CD4-positive, alpha-beta T cell (primary cell): Measurements from ENCODE around the gene ATRNL1. TPM values are rescaled to one million over a fixed set of nuclear protein-coding genes. Genes with fewer than 3 reads are reported as not detected.

Experiments used
- ATAC-seq: fragments of 200-7000 bp; cut with Tn5 transposase; one replicate; pipeline ENCODE4 v1.10.0; 2022; ENCODE audit warnings: mild to moderate bottlenecking; ENCODE audit not compliant: poor library complexity
- CTCF ChIA-PET: fragments of 350-600 bp; sonication (Branson Sonifier 250); formaldehyde crosslinking; loops from one replicate; lab custom pipeline; 2021; ENCODE audit warnings: antibody characterized with exemption, inconsistent platforms; lab: Charles Lee
- POLR2A ChIA-PET: fragments of 350-600 bp; sonication (Branson Sonifier 250); formaldehyde crosslinking; loops from one replicate; lab custom pipeline; 2021; ENCODE audit warnings: antibody characterized with exemption, inconsistent platforms; lab: Charles Lee
- DNase-seq, 14 experiments: peaks; one replicate each; pipeline ENCODE4 v3.0.0-alpha.2; 2013 to 2020; ENCODE audit warnings: mixed read lengths in 2 of 14
- H3K27ac ChIP-seq, 2 donors: one replicate each; pipeline versions ENCODE4 v1.5.1 to v1.7.0; 2013; ENCODE audit warnings: low read length in 2 of 2, low read depth in 1 of 2, mild to moderate bottlenecking in 1 of 2
- H3K27me3 ChIP-seq, 2 experiments: 1 replicate in 1 of 2; 2 replicates in 1 of 2; pipeline versions ENCODE4 v1.6.1 to v1.7.0; 2013; ENCODE audit warnings: low read length in 2 of 2, control low read depth in 1 of 2, mild to moderate bottlenecking in 1 of 2, moderate library complexity in 1 of 2; ENCODE audit not compliant: insufficient read depth in 2 of 2, control insufficient read depth in 1 of 2
- H3K36me3 ChIP-seq: one replicate; pipeline ENCODE4 v1.6.1; 2013; ENCODE audit warnings: low read length, control low read depth; ENCODE audit not compliant: insufficient read depth
- H3K4me1 ChIP-seq: one replicate; pipeline ENCODE4 v1.6.1; 2013; ENCODE audit warnings: low read length, control low read depth; ENCODE audit not compliant: insufficient read depth
- H3K4me3 ChIP-seq: one replicate; pipeline ENCODE4 v1.5.1; 2013; ENCODE audit warnings: mild to moderate bottlenecking, low read length, moderate library complexity
- H3K9me3 ChIP-seq, 2 experiments: 1 replicate in 1 of 2; 2 replicates in 1 of 2; pipeline versions ENCODE4 v1.6.1 to v1.7.0; 2013; ENCODE audit warnings: low read length in 2 of 2, mild to moderate bottlenecking in 2 of 2, control low read depth in 1 of 2, moderate library complexity in 1 of 2; ENCODE audit not compliant: control insufficient read depth in 1 of 2, insufficient read depth in 1 of 2
- H3K27ac Mint-ChIP-seq: one replicate; pipeline ENCODE4 v1.8.0; 2020; ENCODE audit warnings: mixed read lengths
- H3K27me3 Mint-ChIP-seq: one replicate; pipeline ENCODE4 v1.8.0; 2021; ENCODE audit warnings: mixed read lengths
- H3K36me3 Mint-ChIP-seq: one replicate; pipeline ENCODE4 v1.8.0; 2021; ENCODE audit warnings: low read depth, mixed read lengths
- H3K4me1 Mint-ChIP-seq: one replicate; pipeline ENCODE4 v1.8.0; 2021; ENCODE audit warnings: low read depth, mixed read lengths
- H3K4me3 Mint-ChIP-seq: one replicate; pipeline ENCODE4 v1.8.0; 2020; ENCODE audit warnings: mild to moderate bottlenecking, mixed read lengths
- H3K9me3 Mint-ChIP-seq: one replicate; pipeline ENCODE4 v1.8.0; 2020; ENCODE audit warnings: mixed read lengths
- CTCF ChIP-seq: fragments of 200-600 bp; IDR thresholded peaks from one replicate; pipeline ENCODE4 v1.8.0; 2022; ENCODE audit warnings: antibody characterized with exemption, mild to moderate bottlenecking
- intact Hi-C, 2 experiments: fragments of 100-400 bp; cut with DNase I in 1 of 2; cut with micrococcal nuclease in 1 of 2; formaldehyde crosslinking; loops; one replicate each; pipeline versions ENCODE4 v1.15.1 to v1.9.0; 2023 to 2025; cut with DNase I, micrococcal nuclease
- total RNA-seq, 174 experiments: library from RNA in 2 of 174; stranded (reverse) in 2 of 174; gene quantifications; one replicate each; pipeline ENCODE4 v1.2.3 and lab custom pipeline; 2021 to 2026

The ATRNL1 gene
- total RNA-seq, 2 experiments from 2014 or later = not detected

GRCh38 chr10:115056186-115056585 lies 37.0 kb upstream of the ATRNL1 start:
- H3K27me3 ChIP-seq = peaks cover 0 to 3% of the 10 kb centered on the region in 2 experiments
- H3K9me3 ChIP-seq = no peaks in the 10 kb centered on the region
- no peaks in the 10 kb centered on the region for H3K9me3 Mint-ChIP-seq
- ChIA-PET POLR2A (no interaction called here), CTCF (no interaction called here)
- no peak overlapping the region for H3K27ac ChIP-seq
- intact Hi-C loops = no loop called here
- no peak overlapping the region for H3K27ac Mint-ChIP-seq
- DNase-seq (no peak), ATAC-seq (no peak)
- no peaks in the 10 kb centered on the region for H3K36me3 Mint-ChIP-seq
- no peak for TF ChIP-seq CTCF
- H3K4me1 Mint-ChIP-seq = no peaks in the 10 kb centered on the region
- H3K4me3 Mint-ChIP-seq = no peak overlapping the region
- H3K36me3 ChIP-seq = no peaks in the 10 kb centered on the region
- H3K4me3 ChIP-seq = no peak overlapping the region
- peaks cover 20% of the 10 kb centered on the region for H3K27me3 Mint-ChIP-seq
- H3K4me1 ChIP-seq = no peaks in the 10 kb centered on the region

GRCh38 chr10:115059301-115059898 lies 33.8 kb upstream of the ATRNL1 start:
- Histone ChIP-seq H3K27me3 (peaks cover 0 to 3% of the 10 kb centered on the region in 2 experiments), H3K36me3 (no peaks in the 10 kb centered on the region), H3K4me3 (no peak overlapping the region), H3K27ac (no peak overlapping the region), H3K4me1 (no peaks in the 10 kb centered on the region), H3K9me3 (no peaks in the 10 kb centered on the region)
- intact Hi-C loops = no loop called here
- Mint-ChIP-seq H3K36me3 (no peaks in the 10 kb centered on the region), H3K27ac (no peak overlapping the region), H3K9me3 (no peaks in the 10 kb centered on the region), H3K27me3 (peaks cover 33% of the 10 kb centered on the region), H3K4me3 (no peak overlapping the region), H3K4me1 (no peaks in the 10 kb centered on the region)
- ChIA-PET POLR2A (no interaction called here), CTCF (no interaction called here)
- TF ChIP-seq CTCF = no peak
- ATAC-seq = no peak
- DNase-seq = no peak

GRCh38 chr10:115063701-115064658 lies 29.2 kb upstream of the ATRNL1 start:
- Histone ChIP-seq H3K9me3 (no peaks in the 10 kb centered on the region), H3K4me3 (no peak overlapping the region), H3K27me3 (peaks cover 0 to 4% of the 10 kb centered on the region in 2 experiments), H3K4me1 (no peaks in the 10 kb centered on the region), H3K27ac (no peak overlapping the region), H3K36me3 (no peaks in the 10 kb centered on the region)
- peaks cover 52% of the 10 kb centered on the region for H3K27me3 Mint-ChIP-seq
- no peaks in the 10 kb centered on the region for H3K9me3 Mint-ChIP-seq
- no peak for DNase-seq
- intact Hi-C loops = no loop called here
- H3K4me1 Mint-ChIP-seq = no peaks in the 10 kb centered on the region
- ATAC-seq = no peak
- no peak overlapping the region for H3K4me3 Mint-ChIP-seq
- H3K36me3 Mint-ChIP-seq = no peaks in the 10 kb centered on the region
- ChIA-PET CTCF (no interaction called here), POLR2A (no interaction called here)
- no peak overlapping the region for H3K27ac Mint-ChIP-seq
- no peak for TF ChIP-seq CTCF
